Endothelial cell (in vitro differentiated cells): ENCODE data around the gene MSANTD4. TPM values are rescaled to one million over a fixed set of nuclear protein-coding genes. Genes with fewer than 3 reads are reported as not detected.

Experiments
- DNase-seq: peaks from one replicate; pipeline ENCODE4 v3.0.0; 2021; ENCODE audit warnings: low spot score
- H3K27ac Mint-ChIP-seq: one replicate; pipeline ENCODE4 v1.8.0; 2021; ENCODE audit warnings: mixed read lengths, inconsistent platforms; ENCODE audit not compliant: unreplicated experiment
- H3K27me3 Mint-ChIP-seq: one replicate; pipeline ENCODE4 v1.8.0; 2021; ENCODE audit warnings: mild to moderate bottlenecking, moderate library complexity, mixed read lengths, inconsistent platforms; ENCODE audit not compliant: unreplicated experiment
- H3K36me3 Mint-ChIP-seq: one replicate; pipeline ENCODE4 v1.8.0; 2021; ENCODE audit warnings: mild to moderate bottlenecking, low read depth, mixed read lengths, inconsistent platforms; ENCODE audit not compliant: unreplicated experiment
- H3K4me1 Mint-ChIP-seq: one replicate; pipeline ENCODE4 v1.8.0; 2021; ENCODE audit warnings: mild to moderate bottlenecking, mixed read lengths, inconsistent platforms; ENCODE audit not compliant: unreplicated experiment
- H3K4me3 Mint-ChIP-seq: one replicate; pipeline ENCODE4 v1.8.0; 2021; ENCODE audit warnings: mild to moderate bottlenecking, mixed read lengths, inconsistent platforms; ENCODE audit not compliant: unreplicated experiment
- H3K9me3 Mint-ChIP-seq: one replicate; pipeline ENCODE4 v1.8.0; 2021; ENCODE audit warnings: mixed read lengths, inconsistent platforms; ENCODE audit not compliant: unreplicated experiment
- CTCF ChIP-seq: fragments of 200-600 bp; sonication (generic); IDR thresholded peaks from one replicate; pipeline ENCODE4 v1.5.0; 2021; ENCODE audit warnings: antibody characterized with exemption; ENCODE audit not compliant: unreplicated experiment
- total RNA-seq: library from RNA; stranded (reverse); fragmentation: NEBNext Ultra II Directional; extraction: Animal tissue kit (Norgen Biotek cat#: 25700); gene quantifications from one replicate; pipeline ENCODE4 v1.2.1, GENCODE V29; 2021; ENCODE audit not compliant: unreplicated experiment

Gene MSANTD4
- total RNA-seq, 1 donor from 2014 or later, result 14.5 TPM

- Mint-ChIP-seq H3K36me3 (peaks cover 4% of the 10 kb centered on the region), H3K4me3 (no peak overlapping the region), H3K27ac (no peak overlapping the region), H3K9me3 (no peaks in the 10 kb centered on the region), H3K27me3 (no peaks in the 10 kb centered on the region), H3K4me1 (no peaks in the 10 kb centered on the region)
- no peak for TF ChIP-seq CTCF
- no peak for DNase-seq
Observed at GRCh38 chr11:105960252-105961245, 61.5 kb downstream of the MSANTD4 start.

Other genes with a start within 250 kb of the MSANTD4 start
- gene KBTBD3, start 55.1 kb upstream of the MSANTD4 start, total RNA-seq, result 3.1 TPM
- gene AASDHPPT, start 55.4 kb upstream of the MSANTD4 start, total RNA-seq, result 26.7 TPM